ENCODE measurements around the gene RPGR. TPM values are rescaled to one million over a fixed set of nuclear protein-coding genes. Genes with fewer than 3 reads are reported as not detected.

The RPGR gene
- total RNA-seq, 1 donor from 2014 or later = 32.3 TPM

DNA sequence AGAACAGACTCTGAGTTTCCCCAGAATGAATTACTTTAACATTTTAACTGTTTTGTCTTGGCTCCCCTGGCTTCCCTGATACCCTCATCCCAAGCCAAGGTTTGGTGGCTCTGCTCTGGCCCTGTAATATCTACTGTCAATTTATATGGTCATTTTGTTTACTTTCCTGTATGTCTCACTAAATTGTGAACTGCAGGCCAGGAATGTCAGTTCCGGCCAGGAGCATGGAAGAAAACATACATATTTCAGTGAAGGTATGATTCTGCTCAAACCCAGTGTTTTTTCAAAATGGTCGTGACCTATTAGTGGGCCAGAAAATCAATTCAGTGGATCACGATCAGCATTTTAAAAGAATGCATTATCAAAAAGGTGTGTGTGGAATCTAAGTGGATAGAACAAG lies 1.2 kb downstream of the RPGR start:
- Mint-ChIP-seq H3K4me3 (ENCODE audit: low read depth) (peak overlapping the region; percentile 92), H3K27me3 (no peaks in the 10 kb centered on the region), H3K36me3 (ENCODE audit: insufficient read depth) (peaks cover 1% of the 10 kb centered on the region), H3K4me1 (ENCODE audit: low read depth) (peaks cover 22% of the 10 kb centered on the region), H3K27ac (peak overlapping the region; percentile 74), H3K9me3 (ENCODE audit: low read depth) (peaks cover 13% of the 10 kb centered on the region)
- DNase-seq (ENCODE audit: low spot score, unreplicated experiment) = no peak
- TF ChIP-seq, protein P1, sequence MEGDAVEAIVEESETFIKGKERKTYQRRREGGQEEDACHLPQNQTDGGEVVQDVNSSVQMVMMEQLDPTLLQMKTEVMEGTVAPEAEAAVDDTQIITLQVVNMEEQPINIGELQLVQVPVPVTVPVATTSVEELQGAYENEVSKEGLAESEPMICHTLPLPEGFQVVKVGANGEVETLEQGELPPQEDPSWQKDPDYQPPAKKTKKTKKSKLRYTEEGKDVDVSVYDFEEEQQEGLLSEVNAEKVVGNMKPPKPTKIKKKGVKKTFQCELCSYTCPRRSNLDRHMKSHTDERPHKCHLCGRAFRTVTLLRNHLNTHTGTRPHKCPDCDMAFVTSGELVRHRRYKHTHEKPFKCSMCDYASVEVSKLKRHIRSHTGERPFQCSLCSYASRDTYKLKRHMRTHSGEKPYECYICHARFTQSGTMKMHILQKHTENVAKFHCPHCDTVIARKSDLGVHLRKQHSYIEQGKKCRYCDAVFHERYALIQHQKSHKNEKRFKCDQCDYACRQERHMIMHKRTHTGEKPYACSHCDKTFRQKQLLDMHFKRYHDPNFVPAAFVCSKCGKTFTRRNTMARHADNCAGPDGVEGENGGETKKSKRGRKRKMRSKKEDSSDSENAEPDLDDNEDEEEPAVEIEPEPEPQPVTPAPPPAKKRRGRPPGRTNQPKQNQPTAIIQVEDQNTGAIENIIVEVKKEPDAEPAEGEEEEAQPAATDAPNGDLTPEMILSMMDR (IDR thresholded peaks at IDR 0.05; ENCODE audit: unreplicated experiment) = no peak

DNA sequence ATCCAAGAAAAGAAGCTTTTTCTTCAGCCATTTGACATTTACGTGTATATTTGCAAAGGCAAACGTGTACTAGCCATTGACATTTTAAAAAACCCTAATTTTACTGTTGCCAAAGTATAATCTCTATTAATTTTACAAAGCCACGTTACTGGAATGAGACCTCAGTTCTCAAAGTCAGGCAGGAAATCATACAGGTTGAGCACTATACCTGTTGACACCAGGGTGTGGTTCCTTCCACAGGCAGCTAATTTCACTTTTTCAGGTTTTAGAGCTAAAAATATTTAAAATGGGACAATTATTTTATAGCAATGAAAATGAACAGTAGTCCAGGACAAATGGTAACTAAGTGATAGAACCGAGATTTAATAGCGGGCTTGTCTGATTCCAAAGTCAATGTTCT lies 6.5 kb downstream of the RPGR start:
- H3K27ac Mint-ChIP-seq = no peak overlapping the region
- H3K27me3 Mint-ChIP-seq = no peaks in the 10 kb centered on the region
- no peak for DNase-seq (ENCODE audit: low spot score, unreplicated experiment)
- peaks cover 1% of the 10 kb centered on the region for H3K36me3 Mint-ChIP-seq (ENCODE audit: insufficient read depth)
- no peak overlapping the region for H3K4me3 Mint-ChIP-seq (ENCODE audit: low read depth)
- peaks cover 30% of the 10 kb centered on the region for H3K4me1 Mint-ChIP-seq (ENCODE audit: low read depth)
- TF ChIP-seq, protein P1 (IDR thresholded peaks at IDR 0.05; ENCODE audit: unreplicated experiment) = no peak
- peaks cover 5% of the 10 kb centered on the region for H3K9me3 Mint-ChIP-seq (ENCODE audit: low read depth)

DNA sequence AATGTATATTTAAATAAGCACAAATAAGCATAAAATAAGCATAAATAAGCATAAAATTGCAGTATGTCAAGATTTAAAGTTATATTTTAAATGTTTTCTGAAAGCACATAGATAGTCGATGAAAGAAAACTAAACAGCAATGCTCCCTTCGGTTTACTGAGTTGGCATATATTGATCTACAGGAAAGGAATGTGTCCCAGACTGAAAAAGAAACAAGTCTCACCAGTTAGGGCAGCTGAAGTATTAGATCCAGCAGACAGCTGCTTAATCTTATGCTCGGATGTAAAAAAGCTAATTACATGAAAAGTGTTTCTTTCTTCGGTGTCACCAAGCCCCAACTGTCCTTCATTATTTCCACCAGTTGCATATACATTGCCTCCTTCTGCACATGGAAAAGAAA lies 8.7 kb downstream of the RPGR start:
- H3K4me1 Mint-ChIP-seq (ENCODE audit: low read depth) = peaks cover 23% of the 10 kb centered on the region
- DNase-seq (ENCODE audit: low spot score, unreplicated experiment) = no peak
- peak overlapping the region; percentile 17 for H3K4me3 Mint-ChIP-seq (ENCODE audit: low read depth)
- H3K27me3 Mint-ChIP-seq = no peaks in the 10 kb centered on the region
- peak overlapping the region; percentile 42 for H3K27ac Mint-ChIP-seq
- TF ChIP-seq, protein P1 (IDR thresholded peaks at IDR 0.05; ENCODE audit: unreplicated experiment) = no peak
- peaks cover 6% of the 10 kb centered on the region for H3K9me3 Mint-ChIP-seq (ENCODE audit: low read depth)
- peaks cover 9% of the 10 kb centered on the region for H3K36me3 Mint-ChIP-seq (ENCODE audit: insufficient read depth)

DNA sequence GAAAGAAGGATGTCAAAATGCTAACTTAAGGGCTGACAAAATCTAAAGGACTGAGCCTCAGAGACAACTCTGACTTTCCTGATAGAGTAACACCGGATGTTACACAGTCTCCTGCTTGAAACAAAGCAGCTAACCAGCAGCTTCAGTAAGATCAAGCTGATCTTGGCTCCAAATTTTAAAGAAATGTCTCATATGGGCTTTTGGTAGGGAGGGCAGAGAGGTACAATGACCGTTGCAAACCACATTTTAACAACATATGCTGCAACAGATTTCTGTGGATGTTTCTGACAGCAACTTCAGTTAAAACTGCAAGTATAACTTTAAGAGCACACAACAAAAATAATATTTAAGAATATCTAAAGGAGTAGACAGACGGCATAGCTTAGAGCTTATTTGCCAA lies 9.1 kb downstream of the RPGR start:
- H3K36me3 Mint-ChIP-seq (ENCODE audit: insufficient read depth) = peaks cover 9% of the 10 kb centered on the region
- TF ChIP-seq, protein P1 (IDR thresholded peaks at IDR 0.05; ENCODE audit: unreplicated experiment) = no peak
- DNase-seq (ENCODE audit: low spot score, unreplicated experiment) = no peak
- H3K9me3 Mint-ChIP-seq (ENCODE audit: low read depth) = peaks cover 6% of the 10 kb centered on the region
- H3K4me3 Mint-ChIP-seq (ENCODE audit: low read depth) = no peak overlapping the region
- peaks cover 22% of the 10 kb centered on the region for H3K4me1 Mint-ChIP-seq (ENCODE audit: low read depth)
- peak overlapping the region; percentile 67 for H3K27ac Mint-ChIP-seq
- H3K27me3 Mint-ChIP-seq = no peaks in the 10 kb centered on the region

DNA sequence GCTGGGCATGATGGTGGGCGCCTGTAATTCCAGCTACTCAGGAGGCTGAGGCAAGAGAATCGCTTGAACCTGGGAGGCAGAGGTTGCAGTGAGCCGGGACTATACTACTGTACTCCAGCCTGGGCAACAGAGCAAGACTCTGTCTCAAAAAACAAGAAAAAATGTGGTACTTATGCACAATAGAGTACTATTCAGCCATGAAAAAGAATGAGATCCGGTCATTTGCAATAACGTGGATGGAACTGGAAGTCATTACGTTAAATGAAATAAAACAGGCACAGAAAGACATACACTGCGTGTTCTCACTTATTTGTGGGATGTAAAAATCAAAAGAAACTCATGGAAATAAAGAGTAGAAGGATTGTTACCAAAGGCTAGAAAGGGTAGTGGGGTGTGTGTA lies 12.1 kb downstream of the RPGR start:
- Mint-ChIP-seq H3K9me3 (ENCODE audit: low read depth) (peaks cover 14% of the 10 kb centered on the region), H3K27ac (no peak overlapping the region), H3K4me3 (ENCODE audit: low read depth) (no peak overlapping the region), H3K4me1 (ENCODE audit: low read depth) (peaks cover 31% of the 10 kb centered on the region), H3K27me3 (no peaks in the 10 kb centered on the region), H3K36me3 (ENCODE audit: insufficient read depth) (peaks cover 16% of the 10 kb centered on the region)
- TF ChIP-seq, protein P1 (IDR thresholded peaks at IDR 0.05; ENCODE audit: unreplicated experiment) = no peak
- no peak for DNase-seq (ENCODE audit: low spot score, unreplicated experiment)
